Bronchial smooth muscle cell (primary cell): Measurements from ENCODE around the gene C12orf75. TPM values are rescaled to one million over a fixed set of nuclear protein-coding genes. Genes with fewer than 3 reads are reported as not detected.

Experiments used
- total RNA-seq: library from RNA; depleted of rRNA; stranded (reverse); fragments of >200 nt; gene quantifications from 2 replicates; pipeline ENCODE4 v1.2.1, GENCODE V29; 2014

C12orf75 gene
- total RNA-seq = 41.6 and 63.8 TPM in 2 replicates

DNA sequence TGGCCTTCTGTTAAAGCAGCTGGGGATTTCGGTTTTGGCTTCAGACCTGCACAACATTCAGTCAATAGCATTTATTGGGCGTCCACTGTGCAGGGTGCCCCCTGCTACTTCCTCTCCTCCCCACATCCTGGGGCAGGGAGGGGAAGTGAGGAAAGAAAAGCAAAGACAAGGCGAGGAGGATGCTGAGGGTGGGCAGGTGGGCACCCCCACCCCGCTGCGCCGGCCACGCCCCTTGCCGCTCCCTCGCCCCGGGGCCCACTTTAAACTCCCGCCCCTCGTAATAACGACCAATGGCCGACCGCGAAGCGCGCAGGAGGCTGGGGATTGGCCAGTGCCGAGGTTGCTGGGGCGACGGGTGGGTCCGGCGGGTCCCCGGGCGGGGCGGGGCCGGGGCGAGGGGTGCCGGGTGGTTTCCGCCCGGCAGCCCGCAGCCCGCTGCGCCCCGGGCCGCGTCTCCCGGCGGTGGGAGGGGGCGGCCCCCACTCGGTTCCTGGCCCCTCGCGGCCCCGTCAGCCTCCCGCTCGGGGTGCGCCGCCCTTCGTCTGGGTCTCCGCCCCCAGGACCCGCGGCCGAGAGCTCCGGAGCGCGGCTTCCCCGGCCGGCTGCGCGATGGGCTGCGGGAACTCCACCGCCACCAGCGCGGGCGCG is at the start of gene C12orf75:
Gene C12orf75 (plus strand): TSS at position 409 of the 648 bp plus-strand sequence. CDS start 201 bp downstream, at position 610.

Other genes starting within 250 kb of the C12orf75 start
- 21.1 and 29.5 TPM in 2 replicates for gene ALDH1L2, start 246.2 kb upstream of the C12orf75 start, total RNA-seq
- 46.9 and 73.3 TPM in 2 replicates for gene WASHC4, start 223.0 kb upstream of the C12orf75 start, total RNA-seq
- 39.6 and 52.7 TPM in 2 replicates for gene APPL2, start 94.5 kb upstream of the C12orf75 start, total RNA-seq